BE2C (cell line): ENCODE measurements around the gene TFF2.
A peak's percentile ranks its signal among the peaks of the same experiment; 100 is the strongest.

Experiments
- DNase-seq: peaks from one replicate; pipeline ENCODE4 v3.0.0-alpha.2; 2020
- H3K27me3 ChIP-seq: fragments of 250-450 bp; sonication (Bioruptor Pico); 2 replicates; pipeline ENCODE4 v1.5.1; 2020; ENCODE audit warnings: mild to moderate bottlenecking
- H3K36me3 ChIP-seq: fragments of 250-450 bp; sonication (Bioruptor Pico); 2 replicates; pipeline ENCODE4 v1.5.1; 2020; ENCODE audit warnings: mild to moderate bottlenecking
- H3K4me1 ChIP-seq: fragments of 250-450 bp; sonication (Bioruptor Pico); 2 replicates; pipeline ENCODE4 v1.5.1; 2020
- H3K4me3 ChIP-seq: 2 replicates; pipeline ENCODE4 v1.5.1; 2011; ENCODE audit warnings: low read depth, low read length
- H3K9me3 ChIP-seq: fragments of 250-450 bp; sonication (Bioruptor Pico); 2 replicates; pipeline ENCODE4 v1.5.1; 2020
- TF ChIP-seq, protein P1 (sequence below): IDR thresholded peaks from 2 replicates; pipeline ENCODE4 v1.5.1; 2012; ENCODE audit warnings: mild to moderate bottlenecking, low read depth, low read length

TFF2 gene

DNA sequence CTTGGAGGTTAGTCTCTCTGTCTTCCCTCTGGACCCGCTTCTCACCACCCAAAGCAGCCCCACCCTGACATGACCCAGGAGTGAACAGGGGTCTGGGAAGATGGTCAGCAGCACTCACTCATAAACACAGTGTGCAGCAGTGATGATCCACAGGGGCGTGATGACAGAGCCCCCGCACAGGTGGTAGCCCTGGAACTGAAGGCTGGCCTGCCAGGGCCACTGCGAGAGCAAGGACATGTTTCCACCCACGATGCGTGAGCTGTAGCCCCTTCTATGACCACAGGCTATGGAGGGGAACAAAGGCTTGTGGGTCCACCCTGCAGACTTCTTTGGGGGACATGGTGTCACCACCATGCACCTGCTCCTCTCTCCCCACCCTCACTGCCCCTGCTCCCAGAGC lies 32.1 kb upstream of the TFF2 start:
- Histone ChIP-seq H3K4me3 (no peak overlapping the region), H3K36me3 (no peaks in the 10 kb centered on the region), H3K27me3 (peaks cover 18% of the 10 kb centered on the region; the same call in 1 of the 2 replicates), H3K9me3 (no peaks in the 10 kb centered on the region), H3K4me1 (no peaks in the 10 kb centered on the region)
- no peak for DNase-seq
- TF ChIP-seq, protein P1, sequence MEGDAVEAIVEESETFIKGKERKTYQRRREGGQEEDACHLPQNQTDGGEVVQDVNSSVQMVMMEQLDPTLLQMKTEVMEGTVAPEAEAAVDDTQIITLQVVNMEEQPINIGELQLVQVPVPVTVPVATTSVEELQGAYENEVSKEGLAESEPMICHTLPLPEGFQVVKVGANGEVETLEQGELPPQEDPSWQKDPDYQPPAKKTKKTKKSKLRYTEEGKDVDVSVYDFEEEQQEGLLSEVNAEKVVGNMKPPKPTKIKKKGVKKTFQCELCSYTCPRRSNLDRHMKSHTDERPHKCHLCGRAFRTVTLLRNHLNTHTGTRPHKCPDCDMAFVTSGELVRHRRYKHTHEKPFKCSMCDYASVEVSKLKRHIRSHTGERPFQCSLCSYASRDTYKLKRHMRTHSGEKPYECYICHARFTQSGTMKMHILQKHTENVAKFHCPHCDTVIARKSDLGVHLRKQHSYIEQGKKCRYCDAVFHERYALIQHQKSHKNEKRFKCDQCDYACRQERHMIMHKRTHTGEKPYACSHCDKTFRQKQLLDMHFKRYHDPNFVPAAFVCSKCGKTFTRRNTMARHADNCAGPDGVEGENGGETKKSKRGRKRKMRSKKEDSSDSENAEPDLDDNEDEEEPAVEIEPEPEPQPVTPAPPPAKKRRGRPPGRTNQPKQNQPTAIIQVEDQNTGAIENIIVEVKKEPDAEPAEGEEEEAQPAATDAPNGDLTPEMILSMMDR = no peak

DNA sequence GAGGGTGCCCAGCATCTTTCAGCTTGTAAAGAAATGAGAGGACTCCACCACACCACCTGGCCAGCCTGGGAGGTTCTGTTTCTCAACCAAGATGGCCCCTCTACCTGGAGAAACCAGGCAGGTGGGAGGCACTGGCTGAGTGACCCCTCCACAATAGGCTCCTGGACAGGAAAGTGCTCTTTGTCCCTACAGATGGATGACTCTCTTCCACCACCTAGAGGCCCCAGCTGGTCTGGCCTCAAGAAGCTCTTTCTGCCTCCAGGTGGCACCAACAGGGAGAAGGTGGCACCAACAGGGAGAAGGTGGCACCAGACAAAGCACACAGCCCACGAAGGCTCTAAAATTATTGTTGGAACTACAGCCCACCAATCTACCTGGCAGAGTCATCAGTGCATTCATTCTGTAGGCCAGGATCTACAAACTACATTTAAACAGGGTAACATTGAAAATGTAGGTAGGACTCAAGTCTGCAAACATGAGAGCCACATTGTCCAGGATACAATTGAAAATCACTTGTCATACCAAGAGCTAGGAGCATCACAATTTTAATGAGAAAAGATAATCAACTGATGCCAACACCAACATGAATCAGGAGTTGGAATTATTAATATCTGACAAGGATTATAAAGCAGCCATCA lies 30.7 kb upstream of the TFF2 start:
- Histone ChIP-seq H3K27me3 (peaks cover 17% of the 10 kb centered on the region; the same call in 1 of the 2 replicates), H3K9me3 (no peaks in the 10 kb centered on the region), H3K36me3 (no peaks in the 10 kb centered on the region), H3K4me3 (no peak overlapping the region), H3K4me1 (no peaks in the 10 kb centered on the region)
- TF ChIP-seq, protein P1 = peak; percentile 69
- peak; percentile 29 for DNase-seq

DNA sequence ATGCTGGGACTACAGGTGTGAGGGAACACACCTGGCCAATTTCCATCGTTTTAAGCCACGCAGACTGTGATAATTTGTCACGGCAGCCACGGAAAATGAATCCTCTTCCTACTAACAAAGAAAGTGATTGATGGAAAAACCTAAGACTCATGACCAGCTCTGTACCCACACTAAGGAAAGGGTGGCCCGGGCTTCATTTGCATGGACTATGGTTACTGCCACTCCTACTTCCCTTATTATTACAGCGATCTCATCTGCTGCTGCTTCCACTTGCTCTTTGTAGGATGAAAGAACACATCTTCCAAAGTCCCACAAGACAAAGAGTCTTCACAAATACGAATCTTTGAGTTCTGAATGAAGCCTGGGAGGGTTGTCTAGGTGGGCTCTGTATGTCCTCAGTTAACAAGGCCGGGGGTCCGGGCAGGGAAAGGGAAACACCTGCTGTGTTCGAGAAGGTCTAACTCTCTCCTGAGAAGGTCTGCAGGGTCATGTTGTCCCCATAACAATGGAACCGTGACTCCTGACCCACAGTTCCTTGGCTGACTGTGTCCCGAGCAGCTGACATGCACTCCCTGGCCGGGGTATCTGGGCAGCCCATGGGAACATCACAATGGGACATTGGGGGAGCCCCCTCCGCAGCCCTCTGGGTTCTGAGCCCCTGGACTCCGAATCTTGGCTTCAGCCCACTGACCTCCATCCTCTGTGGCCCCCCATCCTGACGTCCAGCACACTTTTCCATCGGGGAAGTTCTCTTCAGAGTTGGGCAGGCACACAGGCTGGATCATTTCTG lies 28.8 kb upstream of the TFF2 start:
- TF ChIP-seq, protein P1 = no peak
- Histone ChIP-seq H3K36me3 (no peaks in the 10 kb centered on the region), H3K9me3 (no peaks in the 10 kb centered on the region), H3K27me3 (peaks cover 8% of the 10 kb centered on the region; the same call in 1 of the 2 replicates), H3K4me3 (no peak overlapping the region), H3K4me1 (no peaks in the 10 kb centered on the region)
- no peak for DNase-seq

DNA sequence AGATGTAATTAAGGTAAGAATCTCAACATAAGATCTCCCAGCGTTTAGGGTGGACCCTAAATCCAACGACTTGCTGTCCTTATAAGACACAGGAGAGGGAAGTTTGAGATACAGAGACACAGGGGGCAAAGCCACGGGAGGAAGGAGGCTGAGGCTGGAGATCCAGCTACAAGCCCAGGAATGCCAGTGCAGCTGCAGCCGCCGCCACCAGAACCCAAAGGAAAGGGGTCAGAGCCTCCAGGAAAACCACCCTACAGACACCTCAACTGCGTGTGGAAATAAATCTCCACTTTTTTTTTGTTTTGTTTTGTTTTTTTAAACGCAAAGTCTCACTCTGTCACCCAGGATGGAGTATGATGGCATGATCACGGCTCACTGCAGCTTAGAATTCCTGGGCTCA lies 27.6 kb upstream of the TFF2 start:
- no peak overlapping the region for H3K4me3 ChIP-seq
- H3K4me1 ChIP-seq = no peaks in the 10 kb centered on the region
- DNase-seq = no peak
- no peaks in the 10 kb centered on the region for H3K36me3 ChIP-seq
- no peaks in the 10 kb centered on the region for H3K9me3 ChIP-seq
- peaks cover 8% of the 10 kb centered on the region; the same call in 1 of the 2 replicates for H3K27me3 ChIP-seq
- TF ChIP-seq, protein P1 = no peak

DNA sequence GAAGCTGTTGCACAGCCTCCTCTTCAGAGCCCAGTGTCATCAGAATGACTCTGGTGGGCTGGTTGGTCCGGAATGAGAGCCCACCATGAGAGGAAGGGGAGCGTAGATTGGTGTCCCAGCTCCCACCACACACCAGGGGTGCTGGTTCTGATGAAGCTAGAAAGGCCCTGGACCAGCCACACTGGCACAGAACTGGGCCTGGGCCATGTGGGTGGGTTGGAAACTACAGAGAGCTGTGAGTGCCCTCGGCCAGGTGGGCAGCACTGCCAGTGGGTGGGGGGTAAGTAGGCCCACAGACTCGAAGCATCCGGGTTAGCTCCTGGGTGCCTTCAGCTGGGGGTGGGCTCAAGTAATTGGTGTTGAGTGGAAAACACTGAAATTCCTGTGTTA lies 27.2 kb upstream of the TFF2 start:
- DNase-seq = no peak
- H3K36me3 ChIP-seq = no peaks in the 10 kb centered on the region
- TF ChIP-seq, protein P1 = no peak
- H3K9me3 ChIP-seq = no peaks in the 10 kb centered on the region
- no peaks in the 10 kb centered on the region for H3K4me1 ChIP-seq
- no peak overlapping the region for H3K4me3 ChIP-seq
- peaks cover 8% of the 10 kb centered on the region; the same call in 1 of the 2 replicates for H3K27me3 ChIP-seq
